H9 (cell line): ENCODE measurements around the gene PXDN. TPM values are rescaled to one million over a fixed set of nuclear protein-coding genes. Genes with fewer than 3 reads are reported as not detected.

ENCODE experiments used
- DNase-seq: peaks from one replicate; pipeline ENCODE4 v3.0.0-alpha.2; 2017
- H2AFZ ChIP-seq: one replicate; pipeline ENCODE4 v1.6.1; 2013; ENCODE audit warnings: mild to moderate bottlenecking, low read length, control low read depth, moderate library complexity
- H2AK5ac ChIP-seq: 2 replicates; pipeline ENCODE4 v1.6.1; 2013; ENCODE audit warnings: low read length, control low read depth, mixed read lengths; ENCODE audit not compliant: insufficient read length
- H2BK120ac ChIP-seq: one replicate; pipeline ENCODE4 v1.6.1; 2013; ENCODE audit warnings: low read depth, mild to moderate bottlenecking, low read length, control low read depth, inconsistent platforms; ENCODE audit not compliant: poor library complexity, severe bottlenecking
- H2BK12ac ChIP-seq: 2 replicates; pipeline ENCODE4 v1.6.1; 2013; ENCODE audit warnings: low read length, control low read depth, mixed read lengths, low read depth; ENCODE audit not compliant: insufficient read length
- H2BK15ac ChIP-seq: 2 replicates; pipeline ENCODE4 v1.6.1; 2013; ENCODE audit warnings: low read depth, low read length, control low read depth
- H2BK20ac ChIP-seq: one replicate; pipeline ENCODE4 v1.6.1; 2013; ENCODE audit warnings: low read depth, mild to moderate bottlenecking, low read length, control low read depth, inconsistent platforms; ENCODE audit not compliant: poor library complexity, severe bottlenecking
- H2BK5ac ChIP-seq: 2 replicates; pipeline ENCODE4 v1.6.1; 2013; ENCODE audit warnings: low read length, control low read depth, mixed read lengths; ENCODE audit not compliant: insufficient read length
- H3K14ac ChIP-seq: 2 replicates; pipeline ENCODE4 v1.6.1; 2013; ENCODE audit warnings: low read length, control low read depth; ENCODE audit not compliant: insufficient read depth
- H3K18ac ChIP-seq: 2 replicates; pipeline ENCODE4 v1.6.1; 2013; ENCODE audit warnings: low read depth, mild to moderate bottlenecking, mixed read lengths, low read length, control low read depth; ENCODE audit not compliant: insufficient read length
- H3K23ac ChIP-seq: 2 replicates; pipeline ENCODE4 v1.6.1; 2013; ENCODE audit warnings: low read length, control low read depth, mixed read lengths, low read depth; ENCODE audit not compliant: insufficient read length
- H3K23me2 ChIP-seq: 2 replicates; pipeline ENCODE4 v1.6.1; 2013; ENCODE audit warnings: low read depth, mild to moderate bottlenecking, mixed read lengths, low read length, control low read depth; ENCODE audit not compliant: insufficient read length, poor library complexity, severe bottlenecking
- H3K27ac ChIP-seq: 2 replicates; pipeline ENCODE4 v1.5.1; 2013; ENCODE audit warnings: low read length, control low read depth, mixed read lengths, low read depth; ENCODE audit not compliant: insufficient read length
- H3K27me3 ChIP-seq: 2 replicates; pipeline ENCODE4 v1.6.1; 2013; ENCODE audit warnings: low read length, control low read depth, inconsistent platforms; ENCODE audit not compliant: insufficient read depth
- H3K4ac ChIP-seq: 2 replicates; pipeline ENCODE4 v1.6.1; 2013; ENCODE audit warnings: low read depth, mild to moderate bottlenecking, control low read depth, inconsistent platforms, low read length, moderate library complexity
- H3K4me1 ChIP-seq: 2 replicates; pipeline ENCODE4 v1.6.1; 2013; ENCODE audit warnings: low read length, control low read depth, inconsistent platforms; ENCODE audit not compliant: insufficient read depth
- H3K4me2 ChIP-seq: 2 replicates; pipeline ENCODE4 v1.6.1; 2013; ENCODE audit warnings: low read length, control low read depth, mixed read lengths; ENCODE audit not compliant: insufficient read length, insufficient read depth
- H3K56ac ChIP-seq: 2 replicates; pipeline ENCODE4 v1.6.1; 2013; ENCODE audit warnings: low read depth, mild to moderate bottlenecking, mixed read lengths, low read length, control low read depth; ENCODE audit not compliant: insufficient read length
- H3K79me1 ChIP-seq: 2 replicates; pipeline ENCODE4 v1.6.1; 2013; ENCODE audit warnings: low read depth, mild to moderate bottlenecking, moderate library complexity, low read length, control low read depth, inconsistent platforms; ENCODE audit not compliant: insufficient read depth, poor library complexity, severe bottlenecking
- H3K79me2 ChIP-seq: 2 replicates; pipeline ENCODE4 v1.6.1; 2013; ENCODE audit warnings: low read length, control low read depth, inconsistent platforms; ENCODE audit not compliant: insufficient read depth
- H3K9ac ChIP-seq: 2 replicates; pipeline ENCODE4 v1.6.1; 2013; ENCODE audit warnings: low read length, control low read depth, mixed read lengths; ENCODE audit not compliant: insufficient read length; ENCODE audit errors: extremely low read depth
- H3K9me3 ChIP-seq: one replicate; pipeline ENCODE4 v1.6.1; 2013; ENCODE audit warnings: low read depth, low read length, inconsistent platforms; ENCODE audit not compliant: control insufficient read depth
- H3T11ph ChIP-seq: one replicate; pipeline ENCODE4 v1.6.1; 2013; ENCODE audit warnings: mild to moderate bottlenecking, low read length, control low read depth, inconsistent platforms
- H4K20me1 ChIP-seq: one replicate; pipeline ENCODE4 v1.6.1; 2013; ENCODE audit not compliant: control insufficient read depth, insufficient read length, insufficient read depth
- H4K5ac ChIP-seq: 2 replicates; pipeline ENCODE4 v1.6.1; 2013; ENCODE audit warnings: low read depth, mild to moderate bottlenecking, mixed read lengths, low read length, control low read depth; ENCODE audit not compliant: insufficient read length
- H4K8ac ChIP-seq: replicated peaks from 2 replicates; pipeline ENCODE4 v1.6.1; 2013; ENCODE audit warnings: low read length, control low read depth, mixed read lengths, low read depth; ENCODE audit not compliant: insufficient read length
- H4K91ac ChIP-seq: 2 replicates; pipeline ENCODE4 v1.6.1; 2013; ENCODE audit warnings: low read depth, mild to moderate bottlenecking, moderate library complexity, mixed read lengths, low read length, control low read depth; ENCODE audit not compliant: insufficient read length
- H3K27ac Mint-ChIP-seq, 3 experiments: 2 replicates in 2 of 3; 3 replicates in 1 of 3; pipeline ENCODE4 v1.8.0; 2020 to 2021; ENCODE audit warnings: mixed read lengths in 3 of 3, mild to moderate bottlenecking in 1 of 3, moderate library complexity in 1 of 3
- H3K27me3 Mint-ChIP-seq: 2 replicates; pipeline ENCODE4 v1.8.0; 2021; ENCODE audit warnings: low read depth, mild to moderate bottlenecking, moderate library complexity, mixed read lengths
- H3K36me3 Mint-ChIP-seq, 3 experiments: 2 replicates in 2 of 3; 3 replicates in 1 of 3; pipeline ENCODE4 v1.8.0; 2020 to 2021; ENCODE audit warnings: low read depth in 3 of 3, mixed read lengths in 3 of 3; ENCODE audit not compliant: insufficient read depth in 1 of 3
- H3K4me1 Mint-ChIP-seq, 2 experiments: 2 replicates each; pipeline ENCODE4 v1.8.0; 2020; ENCODE audit warnings: mixed read lengths in 2 of 2
- H3K4me3 Mint-ChIP-seq, 2 experiments: 2 replicates in 1 of 2; 3 replicates in 1 of 2; pipeline ENCODE4 v1.8.0; 2020 to 2021; ENCODE audit warnings: mild to moderate bottlenecking in 2 of 2, mixed read lengths in 2 of 2, moderate library complexity in 1 of 2
- H3K9me3 Mint-ChIP-seq, 2 experiments: 2 replicates in 1 of 2; 3 replicates in 1 of 2; pipeline ENCODE4 v1.8.0; 2020; ENCODE audit warnings: mild to moderate bottlenecking in 2 of 2, mixed read lengths in 2 of 2, moderate library complexity in 1 of 2
- CTCF ChIP-seq: fragments of 200-600 bp; sonication (generic); conservative IDR thresholded peaks from 3 replicates; pipeline ENCODE4 v1.8.0; 2021; ENCODE audit warnings: antibody characterized with exemption, mild to moderate bottlenecking
- WGBS: extraction: QIAGEN DNeasy Blood & Tissue Kit; methylation state at CpG from one replicate; pipeline ENCODE4 v1.1.7; 2013; ENCODE audit warnings: missing lambda C conversion rate, low lambda C conversion rate, mixed read lengths; ENCODE audit not compliant: insufficient read length; ENCODE audit errors: extremely low coverage; 5-methylcytosine and 5-hydroxymethylcytosine counted together
- total RNA-seq: library from RNA; stranded (reverse); gene quantifications from 2 replicates; pipeline ENCODE4 v1.2.1, GENCODE V29; 2021

The PXDN gene
- total RNA-seq, 1 experiment from 2014 or later: 146 TPM

GRCh38 chr2:1777781-1778180, 33.5 kb upstream of the PXDN start:
- no peaks in the 10 kb centered on the region; the same call in 1 of the 2 replicates for H3K4me1 ChIP-seq
- no peak overlapping the region for H2AFZ ChIP-seq
- H2BK12ac ChIP-seq: no peak overlapping the region
- H4K20me1 ChIP-seq: no peaks in the 10 kb centered on the region
- Mint-ChIP-seq H3K4me1 (peaks cover 11 to 16% of the 10 kb centered on the region in 2 experiments), H3K27ac (no peak overlapping the region), H3K4me3 (no peak overlapping the region), H3K27me3 (peaks cover 12% of the 10 kb centered on the region), H3K36me3 (no peaks in the 10 kb centered on the region), H3K9me3 (no peaks in the 10 kb centered on the region)
- H3K79me1 ChIP-seq: no peaks in the 10 kb centered on the region
- no peak overlapping the region for H2BK15ac ChIP-seq
- H4K91ac ChIP-seq: no peak overlapping the region
- H4K8ac ChIP-seq: no peak overlapping the region
- TF ChIP-seq CTCF: no peak
- no peak for DNase-seq
- H3K23me2 ChIP-seq: no peaks in the 10 kb centered on the region
- H4K5ac ChIP-seq: no peak overlapping the region
- H3T11ph ChIP-seq: no peak overlapping the region
- no peak overlapping the region for H3K9ac ChIP-seq
- no peak overlapping the region for H3K27ac ChIP-seq
- no peak overlapping the region for H3K56ac ChIP-seq
- no peaks in the 10 kb centered on the region for H3K79me2 ChIP-seq
- WGBS: no CpG with 5 or more reads among the region's 5 CpGs
- H3K9me3 ChIP-seq: no peaks in the 10 kb centered on the region
- no peak overlapping the region for H3K4me2 ChIP-seq
- H2BK20ac ChIP-seq: no peak overlapping the region
- H2BK5ac ChIP-seq: no peak overlapping the region
- no peak overlapping the region for H3K14ac ChIP-seq
- H2BK120ac ChIP-seq: no peak overlapping the region
- no peak overlapping the region for H3K23ac ChIP-seq
- no peak overlapping the region for H3K18ac ChIP-seq
- no peak overlapping the region for H3K4ac ChIP-seq
- H3K27me3 ChIP-seq: peaks cover 2% of the 10 kb centered on the region; the same call in 1 of the 2 replicates
- H2AK5ac ChIP-seq: no peak overlapping the region
